Vagina (tissue), 2 donors: Measurements from ENCODE around the gene SERTM1.

Experiments used
- CTCF ChIP-seq, 3 experiments: fragments of 450-650 bp in 2 of 3; fragments of 200-600 bp in 1 of 3; sonication (generic) in 1 of 3; IDR thresholded peaks; one replicate each; pipeline ENCODE4 v1.5.1; 2017 to 2019; ENCODE audit warnings: antibody characterized with exemption in 3 of 3, mild to moderate bottlenecking in 2 of 3, moderate library complexity in 2 of 3
- POLR2A ChIP-seq, 2 donors: fragments of 450-650 bp; IDR thresholded peaks; one replicate each; pipeline ENCODE4 v1.6.1; 2017; ENCODE audit warnings: antibody characterized with exemption in 2 of 2, mild to moderate bottlenecking in 2 of 2, moderate library complexity in 2 of 2
- POLR2AphosphoS5 ChIP-seq, 2 donors: sonication (generic); formaldehyde crosslinking; IDR thresholded peaks; one replicate each; pipeline ENCODE4 v1.9.0; 2017; ENCODE audit warnings: antibody characterized with exemption in 2 of 2, mild to moderate bottlenecking in 2 of 2, low read depth in 1 of 2; ENCODE audit not compliant: insufficient read depth in 1 of 2

- TF ChIP-seq POLR2A (IDR thresholded peaks at IDR 0.05) (no peak), POLR2AphosphoS5 (IDR thresholded peaks at IDR 0.05; ENCODE audit: insufficient read depth in 1 of 2, low read depth in 1 of 2) (no peak), CTCF (IDR thresholded peaks at IDR 0.05) (no peak)
These were observed 468 bp upstream of the SERTM1 start for GRCh38 chr13:36673352-36673751.
